HG03457 (cell line): ENCODE results near the gene PSMB10.
"Not testable (repeated sequence)": the region's sequence is repeated elsewhere in the genome, so short reads cannot be mapped to it uniquely, and the experiment has no call there.

ENCODE experiments used
- ATAC-seq: cut with Tn5 transposase; IDR thresholded peaks from one replicate; pipeline ENCODE4 v1.9.1; 2021; ENCODE audit warnings: moderate number of reproducible peaks; ENCODE audit not compliant: unreplicated experiment

Gene PSMB10

DNA sequence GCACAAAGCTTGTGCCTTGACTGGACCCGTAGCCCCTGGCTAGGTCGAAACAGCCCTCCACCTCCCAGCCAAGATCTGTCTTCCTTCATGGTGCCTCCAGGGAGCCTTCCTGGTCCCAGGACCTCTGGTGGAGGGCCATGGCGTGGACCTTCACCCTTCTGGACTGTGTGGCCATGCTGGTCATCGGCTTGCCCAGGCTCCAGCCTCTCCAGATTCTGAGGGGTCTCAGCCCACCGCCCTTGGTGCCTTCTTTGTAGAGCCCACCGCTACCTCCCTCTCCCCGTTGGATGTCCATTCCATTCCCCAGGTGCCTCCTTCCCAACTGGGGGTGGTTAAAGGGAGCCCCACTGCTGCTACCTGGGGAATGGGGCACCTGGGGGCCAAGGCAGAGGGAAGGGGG lies 8.5 kb downstream of the PSMB10 start:
- ATAC-seq: no peak

DNA sequence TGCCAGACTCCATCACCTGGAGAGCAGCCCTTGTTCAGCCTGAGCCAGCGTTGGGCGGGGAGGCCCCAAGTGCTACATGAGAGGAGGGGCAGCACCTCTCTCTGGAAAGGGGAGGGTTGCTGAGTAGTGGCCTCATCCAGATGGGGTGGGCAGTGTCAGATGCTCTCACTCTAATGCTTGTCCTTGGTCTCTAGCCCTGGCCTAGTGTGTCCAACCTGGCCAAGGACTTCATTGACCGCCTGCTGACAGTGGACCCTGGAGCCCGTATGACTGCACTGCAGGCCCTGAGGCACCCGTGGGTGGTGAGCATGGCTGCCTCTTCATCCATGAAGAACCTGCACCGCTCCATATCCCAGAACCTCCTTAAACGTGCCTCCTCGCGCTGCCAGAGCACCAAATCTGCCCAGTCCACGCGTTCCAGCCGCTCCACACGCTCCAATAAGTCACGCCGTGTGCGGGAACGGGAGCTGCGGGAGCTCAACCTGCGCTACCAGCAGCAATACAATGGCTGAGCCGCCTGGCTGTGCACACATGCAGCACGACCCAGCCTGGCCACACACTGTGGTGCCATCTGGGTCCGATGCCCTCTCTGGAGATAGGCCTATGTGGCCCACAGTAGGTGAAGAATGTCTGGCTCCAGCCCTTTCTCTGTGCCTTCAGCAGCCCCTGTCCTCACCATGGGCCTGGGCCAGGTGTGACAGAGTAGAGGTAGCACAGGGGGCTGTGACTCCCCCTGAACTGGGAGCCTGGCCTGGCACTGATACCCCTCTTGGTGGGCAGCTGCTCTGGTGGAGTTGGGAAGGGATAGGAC lies 9.3 kb downstream of the PSMB10 start:
- no peak for ATAC-seq

DNA sequence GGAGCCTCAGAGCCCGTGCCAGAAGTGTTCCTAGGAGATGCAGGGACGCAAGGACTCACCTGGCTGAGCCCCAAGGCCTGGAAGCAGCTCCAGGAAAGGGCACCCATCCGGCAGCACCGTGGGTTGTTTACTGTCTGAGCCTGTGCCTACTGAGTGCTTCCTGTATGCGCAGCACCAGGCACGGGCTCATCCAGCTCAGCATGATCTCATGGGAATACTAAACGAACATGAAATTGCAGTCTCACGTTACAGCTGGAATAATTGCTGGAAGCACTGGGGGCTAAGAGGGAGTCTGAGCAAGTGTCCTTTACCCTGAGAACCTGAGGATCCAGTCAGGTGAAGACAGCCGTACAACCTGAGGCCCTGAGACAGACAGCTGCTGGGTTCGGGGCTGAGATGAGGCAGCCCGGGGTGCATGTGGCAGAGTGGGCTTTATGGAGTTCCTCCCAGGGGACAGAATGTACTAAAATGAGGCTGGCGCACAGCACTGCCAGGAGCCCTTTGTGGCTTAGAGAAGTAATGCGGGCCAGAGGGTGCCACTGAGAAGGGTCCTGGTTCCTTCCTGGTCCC lies 10.4 kb downstream of the PSMB10 start:
- no peak for ATAC-seq

DNA sequence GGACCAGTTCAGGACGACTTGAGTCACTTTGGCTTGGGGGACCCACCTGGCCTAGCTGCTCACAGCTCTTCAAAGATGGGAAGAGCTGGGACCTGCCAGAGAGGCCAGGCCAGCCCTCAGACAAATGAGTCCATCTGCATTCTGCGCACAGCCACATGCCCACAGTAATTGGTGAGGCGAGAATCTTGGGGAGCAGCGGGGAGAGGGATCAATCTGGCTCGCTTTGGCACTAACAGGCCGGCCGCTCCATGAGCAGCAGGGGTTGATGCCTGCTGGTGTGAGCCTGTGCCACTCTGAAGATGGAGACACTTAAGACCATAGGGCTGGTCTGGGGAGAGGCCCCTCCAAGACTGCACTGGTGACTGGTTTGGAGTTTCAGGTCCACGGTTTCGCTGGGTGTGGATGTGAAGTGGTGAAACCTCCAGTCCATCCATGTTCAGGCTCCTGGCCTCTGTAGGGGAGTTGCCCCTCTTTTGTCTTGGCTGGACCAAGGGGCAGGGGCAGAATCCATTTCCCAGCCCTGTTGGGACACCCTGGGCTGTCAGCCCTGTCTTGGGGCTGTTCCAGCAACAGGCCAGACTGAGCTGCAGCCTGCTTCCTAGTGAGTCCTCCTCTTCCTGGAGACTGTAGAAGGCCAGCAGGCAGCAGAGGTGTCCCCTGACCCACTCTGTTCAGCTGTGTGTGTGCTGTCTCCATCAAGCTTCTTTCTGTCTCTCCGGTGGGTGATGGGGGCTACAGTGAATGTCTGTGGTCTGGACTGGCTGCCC lies 12.3 kb downstream of the PSMB10 start:
- no peak for ATAC-seq

DNA sequence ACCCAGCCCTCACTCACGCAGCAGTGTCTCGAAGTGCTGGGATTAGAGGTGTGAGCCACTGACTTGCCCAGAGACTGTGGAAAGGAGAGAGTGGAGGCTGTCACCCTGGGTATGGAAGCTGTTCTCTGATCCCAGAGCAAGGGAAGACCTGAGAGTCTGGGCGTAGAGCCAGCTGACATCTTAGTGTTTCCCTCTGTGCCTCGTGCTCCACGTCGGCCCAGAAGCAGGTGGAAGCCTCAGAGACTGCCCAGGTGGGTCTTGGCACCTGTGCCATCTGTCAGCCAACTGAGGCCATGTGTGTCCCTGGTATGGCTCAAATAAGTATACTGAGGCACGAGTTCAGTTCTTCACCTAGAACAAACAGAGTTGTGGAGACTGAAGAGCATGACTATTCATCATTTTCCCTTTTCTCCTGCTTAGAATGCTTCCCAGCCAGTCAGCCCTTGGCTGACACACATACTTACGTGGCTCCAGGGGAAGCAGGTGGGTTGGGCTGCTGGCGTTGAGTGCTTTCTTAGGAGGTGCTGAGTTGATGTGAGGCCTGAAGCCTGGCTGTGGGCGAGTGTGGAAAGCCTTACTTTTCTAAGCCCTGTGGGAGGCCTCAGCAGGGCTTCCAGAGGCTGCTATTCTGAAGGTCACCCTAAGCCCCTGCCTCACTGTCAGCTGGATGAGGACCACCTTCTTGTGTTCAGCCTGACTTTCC lies 13.1 kb downstream of the PSMB10 start:
- ATAC-seq: no peak

DNA sequence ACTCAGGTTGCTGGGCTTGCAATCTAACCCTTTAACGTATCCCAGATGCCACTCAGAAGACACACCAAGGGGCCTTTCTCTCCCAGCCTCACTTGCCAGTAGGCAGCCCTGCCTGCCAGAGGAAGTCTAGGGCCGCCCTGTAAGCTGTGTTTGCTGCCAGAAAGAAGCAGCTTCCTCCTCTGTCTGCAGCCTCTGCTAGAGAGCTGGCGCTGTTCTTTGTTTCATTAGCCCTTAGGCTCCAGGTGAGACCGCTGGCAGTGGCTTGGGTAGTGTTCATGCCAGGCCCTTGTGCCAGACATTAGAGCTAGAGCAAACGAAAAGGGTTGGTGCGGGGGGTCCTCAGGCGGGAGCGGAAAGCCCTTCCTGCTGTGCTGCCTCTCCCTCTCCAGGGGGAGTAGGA lies 13.9 kb downstream of the PSMB10 start:
- ATAC-seq: no peak

DNA sequence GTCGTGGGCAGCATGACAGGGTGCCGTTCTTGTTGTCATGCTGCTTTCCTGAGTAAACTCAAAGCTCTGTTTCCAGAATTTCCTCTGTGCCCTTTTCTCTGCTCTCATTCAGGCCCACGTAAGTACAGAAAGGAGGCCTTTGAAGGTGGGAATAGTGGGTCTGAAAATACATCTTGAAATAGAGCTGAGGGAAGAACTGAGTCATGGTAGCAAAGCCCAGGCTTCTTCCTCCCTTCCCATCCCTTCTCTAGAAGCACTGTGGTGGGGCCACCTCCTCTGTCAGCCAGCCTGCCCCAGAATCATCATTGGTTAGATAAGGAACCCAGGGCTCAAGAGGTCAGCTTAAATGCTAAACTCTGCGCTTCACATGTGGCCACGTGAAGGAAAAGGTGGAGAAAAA lies 14.4 kb downstream of the PSMB10 start:
- no peak for ATAC-seq

DNA sequence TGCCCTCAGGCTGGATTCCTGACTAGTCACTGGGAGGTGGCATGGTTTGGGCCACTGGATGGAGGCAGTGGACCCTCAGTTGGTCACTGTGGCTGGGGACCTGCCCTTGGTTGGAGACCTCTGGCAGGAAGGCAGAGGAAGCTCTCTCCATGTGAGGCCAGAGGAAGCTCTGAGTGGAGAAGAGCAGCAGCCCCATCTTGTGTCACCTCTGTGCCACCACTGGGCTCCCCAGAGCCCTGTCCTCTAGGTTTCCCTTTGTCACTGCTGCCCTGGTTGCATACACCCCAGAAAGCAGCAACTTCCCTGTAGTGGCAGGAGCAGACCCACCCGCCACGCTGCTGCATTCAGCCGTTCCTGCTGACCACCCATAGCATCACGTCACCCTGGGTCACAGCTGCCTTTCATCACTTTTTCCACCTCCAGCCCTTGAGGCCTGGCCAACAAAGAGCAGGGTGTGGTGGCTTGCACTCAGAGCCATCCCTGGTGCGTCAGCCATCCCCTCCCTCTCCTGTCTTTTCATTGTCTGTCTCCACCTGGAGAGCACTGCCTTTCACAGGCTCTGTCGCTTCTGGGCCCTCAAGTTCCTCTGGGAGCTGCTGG lies 16.9 kb downstream of the PSMB10 start:
- no peak for ATAC-seq

DNA sequence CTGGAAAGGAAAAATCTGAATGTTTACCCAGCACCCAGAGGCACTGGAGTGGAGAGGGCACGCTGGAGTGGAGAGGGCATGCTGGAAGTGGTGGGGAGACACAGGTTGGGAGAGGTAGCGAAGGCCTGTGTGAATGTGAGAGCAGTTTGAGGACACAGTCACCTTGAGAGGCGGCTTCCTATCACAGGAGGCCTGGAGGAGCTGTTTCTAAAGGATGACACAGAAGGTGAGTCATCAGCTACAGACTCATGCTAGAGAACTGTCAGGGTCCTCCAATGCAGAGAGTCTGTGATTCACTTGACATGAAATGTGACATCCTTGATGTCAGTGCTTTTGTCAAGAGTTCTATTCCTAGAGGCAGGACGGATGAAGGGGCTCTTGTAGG lies 18.8 kb downstream of the PSMB10 start:
- no peak for ATAC-seq

DNA sequence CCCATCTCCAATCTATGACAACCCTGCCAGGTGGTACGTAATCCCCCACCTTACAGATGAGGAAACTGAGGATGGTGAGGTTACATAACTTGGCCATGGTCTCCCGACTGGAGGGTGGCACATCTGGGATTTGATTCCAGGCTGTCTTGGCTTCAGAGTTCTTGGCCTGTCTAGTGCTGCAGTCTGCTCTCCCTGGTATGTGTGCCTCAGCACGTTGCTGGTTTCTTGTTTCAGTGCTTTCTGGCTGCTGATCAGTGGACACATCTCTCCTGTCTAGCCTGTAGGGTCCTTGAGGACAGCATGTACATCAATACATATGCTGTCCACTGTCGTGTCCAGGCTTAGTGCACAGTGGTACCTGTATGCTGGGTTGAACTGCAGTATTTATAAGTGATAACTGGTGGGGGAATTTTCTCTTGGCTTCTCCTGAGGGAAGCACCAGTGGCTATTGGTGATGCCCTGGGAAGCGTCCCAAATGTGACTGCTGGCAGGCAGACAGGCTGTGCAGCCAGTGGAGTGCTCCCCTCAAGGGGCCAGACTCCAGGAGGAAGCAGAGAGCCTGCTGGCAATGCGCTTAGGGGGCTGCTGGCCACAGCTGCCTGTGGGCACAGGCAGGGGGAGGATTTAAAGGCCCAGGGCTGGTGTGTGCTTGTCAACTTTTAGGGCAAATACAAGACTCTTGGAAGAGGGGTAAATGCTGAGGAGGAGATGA lies 19.4 kb downstream of the PSMB10 start:
- ATAC-seq: no peak

DNA sequence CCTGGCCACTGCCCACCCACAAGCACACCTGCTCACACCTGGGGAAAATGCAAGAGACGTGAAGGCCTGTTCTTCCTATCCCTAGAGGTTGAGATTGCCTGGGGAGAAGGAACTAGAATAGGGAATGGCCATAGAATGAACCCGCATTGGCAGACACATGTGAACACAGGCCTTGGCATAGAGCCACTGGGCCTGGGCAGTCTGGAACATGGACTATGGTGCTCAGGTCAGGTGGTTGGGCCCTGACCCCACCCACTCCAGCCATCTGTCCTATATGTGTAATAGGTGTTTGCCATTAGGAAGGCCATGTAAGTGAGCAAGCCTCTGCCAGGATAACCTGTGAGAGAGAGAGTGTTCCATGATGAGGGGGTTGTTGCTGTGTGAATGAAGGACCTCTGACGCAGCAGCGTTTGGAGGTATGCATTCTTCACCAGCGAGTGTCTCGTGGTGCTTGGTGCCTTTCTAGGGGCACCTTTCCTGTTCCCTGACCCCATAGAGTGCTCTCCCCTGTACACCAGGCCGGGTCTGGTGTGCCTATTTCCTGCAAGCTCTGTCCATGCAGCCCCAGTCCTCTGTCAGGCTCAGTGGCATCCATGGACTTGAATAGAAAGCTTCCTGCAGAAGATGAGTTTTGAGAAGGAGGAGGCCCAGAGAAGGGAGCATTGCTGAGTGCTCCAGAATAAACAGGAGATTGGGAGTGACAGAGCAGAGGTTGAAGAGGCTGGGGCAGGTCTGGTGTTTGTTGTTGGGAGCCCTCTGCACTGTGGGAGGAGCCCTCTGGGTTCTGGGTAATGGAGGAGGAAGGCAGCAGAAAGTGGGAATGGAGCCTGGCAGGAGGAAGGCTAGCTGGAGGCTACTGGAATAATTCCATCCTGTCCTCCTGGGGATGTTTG lies 20.6 kb downstream of the PSMB10 start:
- ATAC-seq: no peak

DNA sequence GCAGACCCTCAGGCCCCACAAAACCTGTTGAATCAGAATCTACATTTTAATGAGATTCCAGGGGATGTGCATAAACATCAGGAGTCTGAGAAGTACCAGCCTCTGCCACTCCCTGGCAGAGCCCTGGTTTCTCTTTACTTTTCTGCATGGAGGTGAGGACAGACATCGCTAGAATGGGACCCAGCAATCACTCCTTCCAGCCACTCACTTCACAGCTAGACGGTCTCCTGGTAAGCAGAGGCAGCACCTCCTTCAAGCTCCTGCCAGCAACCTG lies 21.2 kb downstream of the PSMB10 start:
- ATAC-seq: not testable (repeated sequence)

DNA sequence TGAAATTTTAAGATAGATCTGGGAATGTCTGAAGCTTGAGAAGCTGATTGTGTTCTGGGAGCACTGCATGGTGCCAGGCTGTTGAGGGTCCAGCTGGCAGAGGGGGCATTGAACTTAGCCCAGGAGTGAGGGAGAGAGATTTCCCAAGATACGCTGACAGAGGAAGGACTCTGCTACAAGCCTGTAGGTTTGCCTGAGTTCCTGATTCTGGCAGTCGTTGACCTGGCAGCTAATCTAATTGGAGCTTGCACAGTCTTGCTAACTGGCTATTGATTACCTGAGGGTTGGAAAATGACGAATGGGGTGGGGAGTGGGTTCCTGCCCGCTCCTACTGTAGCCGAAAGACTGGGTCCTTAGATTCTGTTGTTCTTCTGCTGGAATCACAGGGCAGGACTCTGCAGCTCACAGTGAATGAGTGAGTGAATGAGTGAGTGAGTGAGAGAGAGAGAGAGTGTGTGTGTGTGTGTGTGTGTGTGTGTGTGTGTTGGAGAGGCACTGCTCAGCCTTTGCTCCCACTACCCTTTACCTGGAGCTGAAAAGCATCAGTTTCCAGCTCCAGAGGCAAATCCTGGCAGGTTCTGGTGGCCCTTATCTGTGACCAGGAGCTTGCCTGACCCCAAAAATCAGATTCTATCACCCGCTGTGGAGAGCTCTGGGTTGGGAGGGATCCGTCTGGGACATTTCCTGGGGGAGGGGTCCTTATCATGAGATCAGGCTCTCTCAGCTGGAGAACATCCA lies 21.7 kb downstream of the PSMB10 start:
- no peak for ATAC-seq

DNA sequence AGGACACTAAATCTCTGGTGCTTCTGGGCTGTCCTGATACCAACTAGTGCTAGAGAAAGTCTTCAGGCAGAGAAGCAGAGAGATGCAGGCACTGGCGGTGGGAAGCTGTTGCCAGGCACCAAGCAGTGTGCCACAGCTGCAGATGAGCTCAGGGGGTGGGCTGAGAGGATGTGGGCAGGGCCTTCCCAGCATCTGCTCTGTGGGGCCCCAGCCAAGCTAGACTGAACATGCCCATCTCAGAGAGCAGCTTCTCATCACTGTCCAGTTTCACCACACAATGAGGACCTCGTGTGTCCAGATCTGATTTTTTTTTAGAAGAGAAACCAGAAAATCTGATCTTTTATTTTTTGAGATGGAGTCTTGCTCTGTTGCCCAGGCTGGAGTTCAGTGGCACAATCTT lies 26.5 kb downstream of the PSMB10 start:
- ATAC-seq: no peak

DNA sequence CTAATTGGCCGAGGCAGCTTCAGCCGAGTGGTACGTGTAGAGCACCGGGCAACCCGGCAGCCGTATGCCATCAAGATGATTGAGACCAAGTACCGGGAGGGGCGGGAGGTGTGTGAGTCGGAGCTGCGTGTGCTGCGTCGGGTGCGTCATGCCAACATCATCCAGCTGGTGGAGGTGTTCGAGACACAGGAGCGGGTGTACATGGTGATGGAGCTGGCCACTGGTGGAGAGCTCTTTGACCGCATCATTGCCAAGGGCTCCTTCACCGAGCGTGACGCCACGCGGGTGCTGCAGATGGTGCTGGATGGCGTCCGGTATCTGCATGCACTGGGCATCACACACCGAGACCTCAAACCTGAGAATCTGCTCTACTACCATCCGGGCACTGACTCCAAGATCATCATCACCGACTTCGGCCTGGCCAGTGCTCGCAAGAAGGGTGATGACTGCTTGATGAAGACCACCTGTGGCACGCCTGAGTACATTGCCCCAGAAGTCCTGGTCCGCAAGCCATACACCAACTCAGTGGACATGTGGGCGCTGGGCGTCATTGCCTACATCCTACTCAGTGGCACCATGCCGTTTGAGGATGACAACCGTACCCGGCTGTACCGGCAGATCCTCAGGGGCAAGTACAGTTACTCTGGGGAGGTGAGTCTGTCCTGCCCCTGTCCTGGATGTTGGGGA lies 27.5 kb downstream of the PSMB10 start:
- ATAC-seq: no peak

DNA sequence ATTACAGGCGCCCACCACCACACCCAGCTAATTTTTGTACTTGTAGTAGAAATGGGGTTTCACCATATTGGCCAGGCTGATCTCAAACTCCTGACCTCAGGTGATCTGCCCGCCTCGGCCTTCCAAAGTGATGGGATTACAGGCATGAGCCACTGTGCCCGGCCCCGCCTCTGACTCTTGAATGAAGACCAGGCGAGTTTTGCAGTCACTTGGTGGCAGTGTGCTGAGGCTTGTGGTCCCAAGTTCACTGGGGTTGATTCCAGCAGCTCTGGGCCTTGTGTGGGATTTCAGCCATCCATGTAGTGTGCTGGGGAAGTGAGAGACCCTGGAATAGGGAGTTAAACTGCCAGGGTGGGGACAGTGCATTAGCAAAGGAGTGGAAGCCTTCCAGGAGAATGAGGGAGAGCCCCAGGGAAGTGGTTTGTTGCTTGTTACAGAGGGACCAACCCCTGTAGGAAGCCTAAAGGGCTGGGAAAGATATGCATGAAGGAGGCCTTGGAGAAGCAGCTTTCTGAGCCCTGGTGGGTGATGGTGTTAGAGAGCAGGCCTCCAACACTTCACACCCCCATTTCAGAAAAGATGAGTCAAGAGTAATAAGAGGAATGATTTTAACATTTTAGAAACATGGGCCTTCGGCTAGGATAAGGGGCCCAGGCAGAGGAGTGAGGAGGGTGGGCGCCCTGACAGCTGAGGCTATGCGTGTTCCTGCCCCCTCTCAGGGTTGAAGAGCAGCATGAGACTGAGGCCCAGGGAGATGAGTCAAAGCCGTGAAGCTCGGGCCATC lies 29.1 kb downstream of the PSMB10 start:
- no peak for ATAC-seq

DNA sequence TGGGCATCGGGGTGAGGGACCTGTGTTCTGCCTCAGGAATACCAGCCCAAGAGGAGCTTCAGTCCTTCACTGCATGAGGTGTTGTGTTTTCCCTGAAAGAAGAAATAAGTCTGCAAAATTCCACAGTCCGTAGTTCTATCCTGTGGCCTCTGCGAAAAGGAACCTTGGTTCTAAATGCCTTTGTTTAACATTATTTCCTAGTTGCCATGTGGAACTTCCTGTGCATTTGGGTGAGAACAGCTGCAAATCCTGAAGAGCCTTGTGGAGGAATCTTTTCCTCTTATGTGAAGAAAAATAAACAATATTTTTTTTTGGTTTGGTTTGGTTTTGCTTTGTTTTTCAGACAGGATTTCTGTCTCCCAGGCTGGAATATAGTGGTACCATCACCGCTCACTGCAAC lies 33.8 kb downstream of the PSMB10 start:
- ATAC-seq: no peak

DNA sequence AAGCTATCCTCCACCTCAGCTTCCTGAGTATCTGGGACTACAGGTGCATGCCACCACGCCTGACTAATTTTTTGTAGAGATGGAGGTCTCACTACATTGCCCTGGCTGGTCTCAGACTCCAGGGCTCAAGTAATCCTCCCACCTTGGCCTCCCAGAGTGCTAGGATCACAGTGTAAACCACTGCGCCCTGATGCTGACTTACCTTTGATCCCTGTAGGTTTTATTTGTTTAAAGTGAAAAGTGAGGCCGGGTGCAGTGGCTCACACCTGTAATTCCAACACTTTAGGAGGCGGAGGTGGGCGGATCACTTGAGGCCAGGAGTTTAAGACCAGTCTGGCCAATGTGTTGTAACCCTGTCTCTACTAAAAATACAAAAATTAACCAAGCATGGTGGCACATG lies 34.9 kb downstream of the PSMB10 start:
- ATAC-seq: no peak
